Keratinocyte (primary cell): ENCODE results near the gene RPL41. TPM values are rescaled to one million over a fixed set of nuclear protein-coding genes. Genes with fewer than 3 reads are reported as not detected.

Source experiments
- DNase-seq: peaks from one replicate; pipeline ENCODE4 v3.0.0-alpha.2; 2011; ENCODE audit warnings: low read depth, missing footprints, low spot score
- FAIRE-seq: peaks from 2 replicates; lab custom pipeline; 2011; peaks lifted over from hg19 to GRCh38; lab: Jason Lieb, UNC
- H2AFZ ChIP-seq: 2 replicates; pipeline ENCODE4 v1.6.0; 2012; ENCODE audit warnings: low read length, control low read depth, inconsistent platforms; ENCODE audit not compliant: control insufficient read depth
- H3K27ac ChIP-seq: 2 replicates; pipeline ENCODE4 v1.5.1; 2011; ENCODE audit warnings: low read length; ENCODE audit not compliant: control insufficient read depth, insufficient read depth
- H3K27me3 ChIP-seq: 3 replicates; pipeline ENCODE4 v1.6.0; 2011; ENCODE audit warnings: low read length; ENCODE audit not compliant: control insufficient read depth, insufficient read depth; ENCODE audit errors: extremely low read depth
- H3K36me3 ChIP-seq, 2 experiments: 2 replicates in 1 of 2; 3 replicates in 1 of 2; pipeline ENCODE4 v1.5.1; 2011; ENCODE audit warnings: low read length in 2 of 2, mild to moderate bottlenecking in 1 of 2; ENCODE audit not compliant: control insufficient read depth in 2 of 2, insufficient read depth in 2 of 2; ENCODE audit errors: extremely low read depth in 1 of 2
- H3K4me1 ChIP-seq: 3 replicates; pipeline ENCODE4 v1.5.1; 2011; ENCODE audit warnings: low read length; ENCODE audit not compliant: control insufficient read depth, insufficient read depth; ENCODE audit errors: extremely low read depth
- H3K4me2 ChIP-seq: 3 replicates; pipeline ENCODE4 v1.6.0; 2011; ENCODE audit warnings: low read depth, low read length; ENCODE audit not compliant: control insufficient read depth, insufficient read depth; ENCODE audit errors: extremely low read depth
- H3K4me3 ChIP-seq, 3 experiments: fragments of 200-600 bp in 1 of 3; sonication (generic) in 1 of 3; 2 replicates in 2 of 3; 3 replicates in 1 of 3; pipeline ENCODE4 v1.5.1; 2011 to 2016; ENCODE audit warnings: low read length in 3 of 3, mild to moderate bottlenecking in 3 of 3, control low read depth in 2 of 3, inconsistent platforms in 1 of 3, low read depth in 1 of 3, mixed read lengths in 1 of 3, mixed run types in 1 of 3, moderate library complexity in 1 of 3; ENCODE audit not compliant: control insufficient read depth in 2 of 3, insufficient read depth in 2 of 3; ENCODE audit errors: extremely low read depth in 1 of 3
- H3K79me2 ChIP-seq: 2 replicates; pipeline ENCODE4 v1.6.0; 2012; ENCODE audit warnings: low read length; ENCODE audit not compliant: control insufficient read depth, insufficient read depth
- H3K9ac ChIP-seq: 3 replicates; pipeline ENCODE4 v1.6.0; 2011; ENCODE audit warnings: low read length; ENCODE audit not compliant: control insufficient read depth, insufficient read depth; ENCODE audit errors: extremely low read depth
- H3K9me1 ChIP-seq: 3 replicates; pipeline ENCODE4 v1.6.0; 2011; ENCODE audit warnings: low read length; ENCODE audit not compliant: control insufficient read depth, insufficient read depth; ENCODE audit errors: extremely low read depth
- H3K9me3 ChIP-seq: 2 replicates; pipeline ENCODE4 v1.5.1; 2012; ENCODE audit warnings: low read depth, low read length; ENCODE audit not compliant: control insufficient read depth
- H4K20me1 ChIP-seq: 3 replicates; pipeline ENCODE4 v1.6.0; 2011; ENCODE audit warnings: low read length; ENCODE audit not compliant: control insufficient read depth, insufficient read depth; ENCODE audit errors: extremely low read depth
- CTCF ChIP-seq, 3 experiments: IDR thresholded peaks in 1 of 3; conservative IDR thresholded peaks in 1 of 3; optimal IDR thresholded peaks in 1 of 3; 2 replicates in 2 of 3; 3 replicates in 1 of 3; pipeline versions ENCODE3 to v1.5.1; 2011; ENCODE audit warnings: low read length in 3 of 3, mild to moderate bottlenecking in 3 of 3, moderate library complexity in 2 of 3, control low read depth in 1 of 3, inconsistent platforms in 1 of 3; ENCODE audit not compliant: insufficient read depth in 2 of 3; ENCODE audit errors: extremely low read depth in 1 of 3
- EZH2 ChIP-seq: IDR thresholded peaks from one replicate; pipeline ENCODE4 v1.6.1; 2012; ENCODE audit warnings: inconsistent platforms, mild to moderate bottlenecking, low read length, moderate library complexity
- dilution Hi-C: fragments of 300-500 bp; cut with MboI; formaldehyde crosslinking; loops from one replicate; pipeline ENCODE4 v1.7.0; 2020; ENCODE audit warnings: low sequenced_read_pairs; ENCODE audit not compliant: extremely low pct_ligation_motif_present
- polyA plus RNA-seq, 5 experiments: library from polyadenylated mRNA; depleted of rRNA in 3 of 5; stranded (reverse) in 3 of 5; stranded (forward) in 1 of 5; unstranded in 1 of 5; fragments of >200 nt; gene quantifications; 1 replicate in 1 of 5; 2 replicates in 3 of 5; 3 replicates in 1 of 5; pipeline versions ENCODE4 v1.2.1 to v1.2.3, GENCODE V29; 2011 to 2012; ENCODE audit warnings: missing spikeins in 2 of 5, low read depth in 1 of 5, low replicate concordance in 1 of 5

RPL41 gene
- polyA plus RNA-seq, 1 donor (not counting 4 experiments of a cell fraction or from before 2014, with no cell fraction given), result 10,481 TPM

DNA sequence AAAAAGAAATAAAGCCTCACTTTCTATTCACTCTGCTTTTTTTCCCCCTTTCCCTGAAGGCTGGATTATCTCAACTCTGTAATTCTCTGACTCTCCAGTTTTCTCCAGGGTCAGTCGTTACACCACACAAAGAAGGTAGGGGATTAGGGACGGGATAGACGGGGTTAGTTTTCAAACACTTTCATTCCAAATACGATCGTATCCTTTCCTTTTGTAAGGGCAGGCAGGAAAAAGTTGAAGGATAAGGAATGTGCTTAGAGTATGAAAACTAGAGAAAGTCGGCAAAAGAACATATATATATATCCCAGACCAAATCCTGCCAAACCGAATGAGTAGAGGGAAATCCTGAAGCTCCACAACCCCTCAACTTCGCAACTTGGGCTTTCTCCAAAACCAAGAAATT is 11.1 kb downstream of the RPL41 start:
- peaks cover 21% of the 10 kb centered on the region for H3K79me2 ChIP-seq
- peak overlapping the region; percentile 99 for H3K4me2 ChIP-seq
- H3K4me1 ChIP-seq, result peaks cover 21% of the 10 kb centered on the region
- peaks cover 19% of the 10 kb centered on the region in 2 experiments for H3K36me3 ChIP-seq
- FAIRE-seq (no peak), DNase-seq (no peak)
- H2AFZ ChIP-seq, result peak overlapping the region; percentile 68
- no peaks in the 10 kb centered on the region for H4K20me1 ChIP-seq
- H3K27me3 ChIP-seq, result no peaks in the 10 kb centered on the region
- peak overlapping the region; percentile 73 for H3K27ac ChIP-seq
- no peaks in the 10 kb centered on the region for H3K9me3 ChIP-seq
- no peaks in the 10 kb centered on the region for H3K9me1 ChIP-seq
- dilution Hi-C loops, result loop anchor here (10.0 kb wide), 1 partner anchor 47 kb away; no protein-coding TSS in a partner anchor
- no peak for TF ChIP-seq EZH2
- TF ChIP-seq CTCF (optimal IDR thresholded peaks at IDR 0.05 in 1 of 3, IDR thresholded peaks at IDR 0.05 in 1 of 3, conservative IDR thresholded peaks at IDR 0.05 in 1 of 3; ENCODE audit: extremely low read depth in 1 of 3, insufficient read depth in 2 of 3, low read length in 3 of 3), result no peak
- peak overlapping the region in 2 of 3 experiments; percentile 74 to 76 for H3K4me3 ChIP-seq
- H3K9ac ChIP-seq, result peak overlapping the region; percentile 67

- H3K79me2 ChIP-seq, result peaks cover 21% of the 10 kb centered on the region
- H3K27me3 ChIP-seq, result no peaks in the 10 kb centered on the region
- FAIRE-seq, result no peak
- H3K4me2 ChIP-seq, result peak within 1 kb of the TSS; percentile 99
- H4K20me1 ChIP-seq, result no peaks in the 10 kb centered on the region
- DNase-seq, result peak; percentile 99
- H3K9ac ChIP-seq, result peak within 1 kb of the TSS; percentile 91
- H3K36me3 ChIP-seq, result peaks cover 21% of the 10 kb centered on the region in 2 experiments
- TF ChIP-seq EZH2 (no peak), CTCF (optimal IDR thresholded peaks at IDR 0.05 in 1 of 3, IDR thresholded peaks at IDR 0.05 in 1 of 3, conservative IDR thresholded peaks at IDR 0.05 in 1 of 3; ENCODE audit: extremely low read depth in 1 of 3, insufficient read depth in 2 of 3, low read length in 3 of 3) (peak in 1 of 3 experiments; percentile 10)
- H3K4me3 ChIP-seq, result peak within 1 kb of the TSS; percentile 83 to 96 (median 94)
- no peaks in the 10 kb centered on the region for H3K9me1 ChIP-seq
- peak within 1 kb of the TSS; percentile 86 for H3K27ac ChIP-seq
- dilution Hi-C loops, result loop anchor here (10.0 kb wide), 1 partner anchor 47 kb away; no protein-coding TSS in a partner anchor
- H2AFZ ChIP-seq, result peak within 1 kb of the TSS; percentile 68
- H3K4me1 ChIP-seq, result peaks cover 21% of the 10 kb centered on the region
- H3K9me3 ChIP-seq, result no peaks in the 10 kb centered on the region
Measured at GRCh38 chr12:56127888-56128669, 11.6 kb downstream of the RPL41 start, which contains the start of gene ESYT1. Gene ESYT1, plus strand, starts transcription at chr12:56128267. Its CDS starts 53 bp downstream, at chr12:56128320.
